Left lung (tissue), 10 donors: Measurements from ENCODE around the gene ARSK. TPM values are rescaled to one million over a fixed set of nuclear protein-coding genes. Genes with fewer than 3 reads are reported as not detected.

Source experiments
- ATAC-seq: fragments of 200-7000 bp; cut with Tn5 transposase; one replicate; pipeline ENCODE4 v1.9.1; 2020; ENCODE audit warnings: moderate library complexity
- DNase-seq, 4 donors: peaks; one replicate each; pipeline ENCODE4 v3.0.0-alpha.2; 2013 to 2020
- H3K27ac ChIP-seq, 2 donors: fragments of 200-600 bp; sonication (generic) in 1 of 2; one replicate each; pipeline versions ENCODE4 v1.5.0 to v1.8.0; 2020 to 2021
- H3K27me3 ChIP-seq, 2 donors: fragments of 200-600 bp; sonication (generic) in 1 of 2; one replicate each; pipeline versions ENCODE4 v1.5.0 to v1.8.0; 2020 to 2021
- H3K36me3 ChIP-seq, 2 donors: fragments of 200-600 bp; sonication (generic) in 1 of 2; one replicate each; pipeline versions ENCODE4 v1.5.0 to v1.8.0; 2020 to 2021
- H3K4me1 ChIP-seq, 2 donors: fragments of 200-600 bp; one replicate each; pipeline ENCODE4 v1.8.0; 2021
- H3K4me3 ChIP-seq, 2 donors: fragments of 200-600 bp; sonication (generic) in 1 of 2; one replicate each; pipeline versions ENCODE4 v1.5.0 to v1.8.0; 2020 to 2021; ENCODE audit warnings: mild to moderate bottlenecking in 1 of 2
- H3K9me3 ChIP-seq, 2 donors: fragments of 200-600 bp; sonication (generic) in 1 of 2; one replicate each; pipeline versions ENCODE4 v1.5.0 to v1.8.0; 2020 to 2021
- intact Hi-C, 2 donors: fragments of 100-400 bp; cut with DNase I; formaldehyde crosslinking; loops; one replicate each; pipeline versions ENCODE4 v1.11.2 to v1.14.2; 2022
- polyA plus RNA-seq, 6 donors: library from polyadenylated mRNA; unstranded; fragments of 120-200 nt; gene quantifications; one replicate each; pipeline ENCODE4 v1.2.1, GENCODE V29; 2013; ENCODE audit not compliant: insufficient read length in 6 of 6
- total RNA-seq, 2 donors: library from RNA; stranded (reverse); fragmentation: NEBNext Ultra II Directional; extraction: Animal tissue kit (Norgen Biotek cat#: 25700); gene quantifications; one replicate each; pipeline ENCODE4 v1.2.1, GENCODE V29; 2021
- TF ChIP-seq, protein P1 (sequence below), 2 donors: fragments of 200-600 bp; sonication (generic) in 1 of 2; IDR thresholded peaks; one replicate each; pipeline versions ENCODE4 v1.5.0 to v1.8.0; 2021; ENCODE audit warnings: antibody characterized with exemption in 2 of 2
- donor health status: DM: no; HTN: yes; CAD: no.
- donor health status: DM: no; HTN: no; CAD: no.

The ARSK gene
- total and polyA plus RNA-seq, 8 donors = 5.0 to 16.0 (median 11.9) TPM

DNA sequence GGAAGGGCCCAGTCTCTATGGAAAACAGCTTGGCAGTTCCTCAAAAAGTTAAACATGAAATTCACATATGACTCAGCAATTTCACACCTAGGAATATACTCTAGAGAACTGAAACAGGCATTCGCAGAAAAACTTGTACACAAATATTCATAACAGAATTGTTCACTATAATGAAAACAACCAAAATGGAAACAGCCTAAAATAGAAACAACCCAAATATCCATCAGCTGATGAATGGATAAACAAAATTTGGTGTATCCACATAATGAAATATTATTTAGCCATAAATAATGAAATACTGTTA is 60.2 kb downstream of the ARSK start:
- ATAC-seq (no peak), DNase-seq (no peak)
- H3K27me3 ChIP-seq = peaks cover 0 to 21% of the 10 kb centered on the region in 2 donors
- no peaks in the 10 kb centered on the region for H3K36me3 ChIP-seq
- TF ChIP-seq, protein P1, sequence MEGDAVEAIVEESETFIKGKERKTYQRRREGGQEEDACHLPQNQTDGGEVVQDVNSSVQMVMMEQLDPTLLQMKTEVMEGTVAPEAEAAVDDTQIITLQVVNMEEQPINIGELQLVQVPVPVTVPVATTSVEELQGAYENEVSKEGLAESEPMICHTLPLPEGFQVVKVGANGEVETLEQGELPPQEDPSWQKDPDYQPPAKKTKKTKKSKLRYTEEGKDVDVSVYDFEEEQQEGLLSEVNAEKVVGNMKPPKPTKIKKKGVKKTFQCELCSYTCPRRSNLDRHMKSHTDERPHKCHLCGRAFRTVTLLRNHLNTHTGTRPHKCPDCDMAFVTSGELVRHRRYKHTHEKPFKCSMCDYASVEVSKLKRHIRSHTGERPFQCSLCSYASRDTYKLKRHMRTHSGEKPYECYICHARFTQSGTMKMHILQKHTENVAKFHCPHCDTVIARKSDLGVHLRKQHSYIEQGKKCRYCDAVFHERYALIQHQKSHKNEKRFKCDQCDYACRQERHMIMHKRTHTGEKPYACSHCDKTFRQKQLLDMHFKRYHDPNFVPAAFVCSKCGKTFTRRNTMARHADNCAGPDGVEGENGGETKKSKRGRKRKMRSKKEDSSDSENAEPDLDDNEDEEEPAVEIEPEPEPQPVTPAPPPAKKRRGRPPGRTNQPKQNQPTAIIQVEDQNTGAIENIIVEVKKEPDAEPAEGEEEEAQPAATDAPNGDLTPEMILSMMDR (IDR thresholded peaks at IDR 0.05) = no peak
- H3K4me1 ChIP-seq = peaks cover 4 to 11% of the 10 kb centered on the region in 2 donors
- no peak overlapping the region for H3K27ac ChIP-seq
- intact Hi-C loops = no loop called here
- no peak overlapping the region for H3K4me3 ChIP-seq
- H3K9me3 ChIP-seq = peaks cover 0 to 14% of the 10 kb centered on the region in 2 donors

DNA sequence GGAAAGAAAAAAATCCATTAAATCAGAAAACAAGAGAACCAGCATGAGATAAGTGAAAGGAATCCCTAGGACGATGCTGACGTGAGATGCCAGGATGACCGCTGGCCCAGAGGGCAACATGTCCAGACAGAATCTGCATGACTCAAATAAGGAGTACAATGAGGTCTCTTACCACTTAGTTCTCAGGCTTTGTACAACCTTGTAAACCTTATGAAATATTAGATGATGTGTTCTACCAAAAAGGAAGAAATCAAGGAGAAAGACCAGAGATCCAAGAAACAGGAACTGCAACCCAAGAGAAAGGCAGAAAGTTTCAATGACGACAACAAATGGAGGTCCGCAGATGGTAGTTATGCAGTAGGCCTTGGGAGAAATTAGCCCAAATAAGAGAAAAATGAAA is 62.2 kb downstream of the ARSK start:
- Histone ChIP-seq H3K27me3 (peaks cover 0 to 37% of the 10 kb centered on the region in 2 donors), H3K27ac (no peak overlapping the region), H3K36me3 (no peaks in the 10 kb centered on the region), H3K4me3 (no peak overlapping the region), H3K9me3 (peaks cover 0 to 14% of the 10 kb centered on the region in 2 donors), H3K4me1 (peaks cover 6 to 27% of the 10 kb centered on the region in 2 donors)
- intact Hi-C loops = no loop called here
- no peak for ATAC-seq
- TF ChIP-seq, protein P1 (IDR thresholded peaks at IDR 0.05) = no peak
- no peak for DNase-seq

DNA sequence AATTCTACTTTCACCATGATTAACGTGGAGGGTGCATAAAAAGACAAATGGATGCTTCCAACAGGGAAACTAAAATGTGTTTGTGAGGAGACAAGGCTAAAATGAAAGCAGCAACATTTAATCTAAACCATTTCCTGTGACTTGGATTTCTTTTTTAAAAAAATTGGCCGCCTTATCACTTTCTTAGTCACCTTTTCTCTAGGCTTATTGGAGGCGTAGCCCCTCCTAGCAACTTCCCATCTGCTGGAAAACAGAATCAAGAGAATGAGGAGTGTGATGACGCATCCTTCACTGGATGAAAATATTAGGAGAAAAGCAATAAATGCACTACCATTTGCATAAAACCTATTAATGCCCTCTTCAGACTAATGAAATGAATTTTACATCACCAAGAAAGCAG is 64.2 kb downstream of the ARSK start:
- ATAC-seq (no peak), DNase-seq (no peak)
- Histone ChIP-seq H3K27ac (no peak overlapping the region), H3K9me3 (no peaks in the 10 kb centered on the region), H3K4me3 (no peak overlapping the region), H3K27me3 (peaks cover 0 to 37% of the 10 kb centered on the region in 2 donors), H3K4me1 (peaks cover 6 to 27% of the 10 kb centered on the region in 2 donors), H3K36me3 (no peaks in the 10 kb centered on the region)
- intact Hi-C loops = no loop called here
- TF ChIP-seq, protein P1 (IDR thresholded peaks at IDR 0.05) = no peak

DNA sequence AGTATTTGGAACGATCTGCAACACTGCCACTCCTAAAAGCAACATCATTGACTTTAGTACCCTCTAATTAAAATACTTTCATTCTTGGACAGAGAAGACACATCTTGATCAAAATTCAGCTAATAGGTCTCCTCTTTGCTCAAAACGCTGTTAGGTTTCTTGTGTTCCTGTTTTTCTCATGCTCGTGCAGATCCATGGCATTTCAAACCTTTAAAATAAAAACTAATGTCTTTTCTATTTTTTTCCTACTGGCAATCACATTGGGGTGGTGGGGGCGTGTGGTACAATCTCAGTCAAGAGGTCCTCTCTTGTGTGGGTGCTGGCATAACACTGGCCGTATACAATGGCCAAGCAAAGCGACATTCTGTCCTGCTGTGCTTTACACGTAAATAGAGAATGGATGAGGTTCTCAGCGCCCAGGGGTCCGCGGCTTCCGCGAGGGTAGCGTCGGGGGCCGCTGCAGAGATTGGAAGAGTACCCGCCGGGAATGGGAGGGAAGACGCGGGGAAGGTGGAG is 64.7 kb downstream of the ARSK start:
- Histone ChIP-seq H3K27ac (no peak overlapping the region), H3K27me3 (peaks cover 0 to 37% of the 10 kb centered on the region in 2 donors), H3K4me1 (peaks cover 6 to 27% of the 10 kb centered on the region in 2 donors), H3K4me3 (peak overlapping the region; percentile 44 to 58), H3K9me3 (no peaks in the 10 kb centered on the region), H3K36me3 (no peaks in the 10 kb centered on the region)
- no peak for ATAC-seq
- intact Hi-C loops = no loop called here
- TF ChIP-seq, protein P1 (IDR thresholded peaks at IDR 0.05) = no peak
- DNase-seq = no peak

DNA sequence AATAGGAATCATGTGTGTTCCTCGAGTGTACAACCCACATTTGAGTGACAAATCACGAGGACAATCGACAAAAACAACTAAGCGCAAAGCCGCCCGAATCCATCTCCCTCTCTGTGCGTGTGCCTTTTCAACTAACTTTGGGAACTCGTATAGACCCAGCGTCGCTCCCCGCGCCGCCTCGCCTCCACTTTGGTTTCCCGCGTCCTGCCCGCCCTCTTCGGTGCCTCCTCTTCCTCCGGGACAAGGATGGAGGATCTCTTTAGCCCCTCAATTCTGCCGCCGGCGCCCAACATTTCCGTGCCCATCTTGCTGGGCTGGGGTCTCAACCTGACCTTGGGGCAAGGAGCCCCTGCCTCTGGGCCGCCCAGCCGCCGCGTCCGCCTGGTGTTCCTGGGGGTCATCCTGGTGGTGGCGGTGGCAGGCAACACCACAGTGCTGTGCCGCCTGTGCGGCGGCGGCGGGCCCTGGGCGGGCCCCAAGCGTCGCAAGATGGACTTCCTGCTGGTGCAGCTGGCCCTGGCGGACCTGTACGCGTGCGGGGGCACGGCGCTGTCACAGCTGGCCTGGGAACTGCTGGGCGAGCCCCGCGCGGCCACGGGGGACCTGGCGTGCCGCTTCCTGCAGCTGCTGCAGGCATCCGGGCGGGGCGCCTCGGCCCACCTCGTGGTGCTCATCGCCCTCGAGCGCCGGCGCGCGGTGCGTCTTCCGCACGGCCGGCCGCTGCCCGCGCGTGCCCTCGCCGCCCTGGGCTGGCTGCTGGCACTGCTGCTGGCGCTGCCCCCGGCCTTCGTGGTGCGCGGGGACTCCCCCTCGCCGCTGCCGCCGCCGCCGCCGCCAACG is 65.3 kb downstream of the ARSK start, which contains the start of gene GPR150:
Gene GPR150, plus strand, starts transcription at position 58 of the 840 bp plus-strand sequence. Its CDS starts 189 bp downstream, at position 247.
- peak within 1 kb of the TSS; percentile 44 to 58 for H3K4me3 ChIP-seq
- H3K9me3 ChIP-seq = no peaks in the 10 kb centered on the region
- peaks cover 0 to 37% of the 10 kb centered on the region in 2 donors for H3K27me3 ChIP-seq
- no peaks in the 10 kb centered on the region for H3K36me3 ChIP-seq
- ATAC-seq (peak; percentile 72), DNase-seq (peak; percentile 17 to 90 (median 44))
- intact Hi-C loops = no loop called here
- peak within 1 kb of the TSS in 1 of 2 donors; percentile 6 for H3K27ac ChIP-seq
- TF ChIP-seq, protein P1 (IDR thresholded peaks at IDR 0.05) = no peak
- peaks cover 6 to 27% of the 10 kb centered on the region in 2 donors for H3K4me1 ChIP-seq
